Measurements from ENCODE around the gene FCHSD2.

- no peak for TF ChIP-seq CTCF (IDR thresholded peaks at IDR 0.05 in 8 of 11, conservative IDR thresholded peaks at IDR 0.05 in 3 of 11)
- no peak for TF ChIP-seq POLR2A (IDR thresholded peaks at IDR 0.05)
- no peak for TF ChIP-seq POLR2AphosphoS5 (IDR thresholded peaks at IDR 0.05)
These were observed 17.3 kb downstream of the FCHSD2 start for GRCh38 chr11:73124800-73125199.
